PC-3 (cell line): ENCODE results near the gene B3GNT2. TPM values are rescaled to one million over a fixed set of nuclear protein-coding genes. Genes with fewer than 3 reads are reported as not detected.

Source experiments
- ATAC-seq: fragments of 200-7000 bp; cut with Tn5 transposase; 2 replicates; pipeline ENCODE4 v1.9.1; 2020; ENCODE audit warnings: mild to moderate bottlenecking, moderate library complexity
- BruUV-seq: library from RNA; stranded (reverse); fragments of 400-500 nt; replicated peaks from 2 replicates; lab custom pipeline; 2021; lab: Mats Ljungman, UMichigan
- CTCF ChIA-PET: fragments of 300-600 bp; sonication (Branson Sonifier 250); formaldehyde crosslinking; loops from one replicate; lab custom pipeline; 2022; ENCODE audit warnings: antibody characterized with exemption; lab: Charles Lee
- POLR2A ChIA-PET: fragments of 300-600 bp; sonication (Branson Sonifier 250); formaldehyde crosslinking; loops from one replicate; lab custom pipeline; 2022; ENCODE audit warnings: antibody characterized with exemption; ENCODE audit not compliant: unreplicated experiment; lab: Charles Lee
- DNase-seq: peaks from one replicate; pipeline ENCODE4 v3.0.0-alpha.2; 2015
- H2AFZ ChIP-seq: fragments of 300-600 bp; sonication (generic); 2 replicates; pipeline ENCODE4 v1.6.0; 2016; ENCODE audit warnings: antibody characterized with exemption, low read length
- H3F3A ChIP-seq: fragments of 300-600 bp; sonication (generic); one replicate; pipeline ENCODE4 v1.6.0; 2017; ENCODE audit warnings: antibody characterized with exemption, low read length, control low read depth, mild to moderate bottlenecking; ENCODE audit not compliant: unreplicated experiment
- H3K27ac ChIP-seq: fragments of 300-600 bp; sonication (generic); 2 replicates; pipeline ENCODE4 v1.5.1; 2016; ENCODE audit warnings: mild to moderate bottlenecking, low read length
- H3K27me3 ChIP-seq: fragments of 300-600 bp; sonication (generic); 2 replicates; pipeline ENCODE4 v1.6.1; 2016; ENCODE audit warnings: low read length, mixed read lengths
- H3K36me3 ChIP-seq: fragments of 300-600 bp; sonication (generic); 2 replicates; pipeline ENCODE4 v1.6.1; 2016; ENCODE audit warnings: low read depth, mixed run types, low read length, mixed read lengths
- H3K4me1 ChIP-seq: fragments of 300-600 bp; sonication (generic); 2 replicates; pipeline ENCODE4 v1.5.1; 2016; ENCODE audit warnings: low read length; ENCODE audit not compliant: insufficient read depth
- H3K4me2 ChIP-seq: fragments of 300-600 bp; sonication (generic); 2 replicates; pipeline ENCODE4 v1.6.0; 2016; ENCODE audit warnings: low read length
- H3K4me3 ChIP-seq: fragments of 300-600 bp; sonication (generic); 2 replicates; pipeline ENCODE4 v1.5.1; 2016; ENCODE audit warnings: mild to moderate bottlenecking, low read length, mixed read lengths
- H3K79me2 ChIP-seq: fragments of 300-600 bp; sonication (generic); 2 replicates; pipeline ENCODE4 v1.6.1; 2017; ENCODE audit warnings: low read length, mixed read lengths
- H3K9ac ChIP-seq: fragments of 300-600 bp; sonication (generic); 2 replicates; pipeline ENCODE4 v1.6.0; 2016; ENCODE audit warnings: mild to moderate bottlenecking, low read length
- H3K9me2 ChIP-seq: fragments of 300-600 bp; sonication (generic); replicated peaks from 2 replicates; pipeline ENCODE4 v1.6.1; 2016; ENCODE audit warnings: mixed run types, low read length, mixed read lengths
- H3K9me3 ChIP-seq: fragments of 300-600 bp; sonication (generic); 2 replicates; pipeline ENCODE4 v1.6.1; 2016; ENCODE audit warnings: low read length, mixed read lengths
- H4K20me1 ChIP-seq: fragments of 300-600 bp; sonication (generic); 2 replicates; pipeline ENCODE4 v1.6.1; 2016; ENCODE audit warnings: low read length, mixed read lengths
- CTCF ChIP-seq: fragments of 300-600 bp; sonication (generic); conservative IDR thresholded peaks from 2 replicates; pipeline ENCODE4 v1.5.1; 2017; ENCODE audit warnings: antibody characterized with exemption, low read depth, mild to moderate bottlenecking, low read length
- EZH2 ChIP-seq: fragments of 300-600 bp; sonication (generic); IDR thresholded peaks from one replicate; pipeline ENCODE4 v1.6.1; 2017; ENCODE audit warnings: antibody characterized with exemption, mild to moderate bottlenecking, low read length; ENCODE audit not compliant: unreplicated experiment
- EZH2phosphoT487 ChIP-seq: fragments of 300-600 bp; sonication (generic); IDR thresholded peaks from 2 replicates; pipeline ENCODE4 v1.6.1; 2018; ENCODE audit warnings: mild to moderate bottlenecking, antibody characterized with exemption, low read length, borderline replicate concordance
- intact Hi-C: fragments of 100-400 bp; cut with micrococcal nuclease; formaldehyde crosslinking; loops from 2 replicates; pipeline ENCODE4 v1.9.0; 2023
- total RNA-seq: library from RNA; depleted of rRNA; stranded (reverse); fragments of >200 nt; gene quantifications from 2 replicates; pipeline ENCODE4 v1.2.3, GENCODE V29; 2014

Gene B3GNT2
- total RNA-seq, 1 experiment from 2014 or later = 18.0 TPM

- Histone ChIP-seq H3K9me2 (no peaks in the 10 kb centered on the region), H3K9me3 (no peaks in the 10 kb centered on the region), H3K36me3 (no peaks in the 10 kb centered on the region), H3K4me3 (no peak overlapping the region), H3K4me1 (no peaks in the 10 kb centered on the region), H2AFZ (no peak overlapping the region), H3K79me2 (no peaks in the 10 kb centered on the region), H3K27me3 (no peaks in the 10 kb centered on the region), H4K20me1 (no peaks in the 10 kb centered on the region), H3K27ac (no peak overlapping the region), H3F3A (no peaks in the 10 kb centered on the region), H3K4me2 (no peak overlapping the region), H3K9ac (no peak overlapping the region)
- no peak for ATAC-seq
- CTCF ChIA-PET = no interaction called here
- intact Hi-C loops = no loop called here
- DNase-seq = no peak
- no peak for TF ChIP-seq EZH2phosphoT487
- TF ChIP-seq CTCF = no peak
- no peak for TF ChIP-seq EZH2
- POLR2A ChIA-PET = no interaction called here
- no TSS peak for BruUV-seq
These were observed 14.1 kb upstream of the B3GNT2 start for GRCh38 chr2:62181843-62182242.

GRCh38 chr2:62184512-62185230, 11.2 kb upstream of the B3GNT2 start:
- ATAC-seq = peak; percentile 76
- TF ChIP-seq EZH2 (no peak), CTCF (no peak), EZH2phosphoT487 (no peak)
- intact Hi-C loops = no loop called here

GRCh38 chr2:62185475-62186155, 10.3 kb upstream of the B3GNT2 start:
- POLR2A ChIA-PET = no interaction called here
- intact Hi-C loops = no loop called here
- no TSS peak for BruUV-seq

More at GRCh38 chr2:62184512-62185230, 11.2 kb upstream of the B3GNT2 start:
- Histone ChIP-seq H3K9me3 (no peaks in the 10 kb centered on the region), H3K27ac (no peak overlapping the region), H3K9me2 (no peaks in the 10 kb centered on the region), H3F3A (no peaks in the 10 kb centered on the region), H4K20me1 (no peaks in the 10 kb centered on the region), H2AFZ (no peak overlapping the region), H3K79me2 (no peaks in the 10 kb centered on the region), H3K4me2 (no peak overlapping the region), H3K9ac (no peak overlapping the region), H3K4me1 (no peaks in the 10 kb centered on the region), H3K4me3 (no peak overlapping the region), H3K27me3 (no peaks in the 10 kb centered on the region), H3K36me3 (no peaks in the 10 kb centered on the region)
- DNase-seq = no peak
- POLR2A ChIA-PET = interaction anchor here (0.5 kb wide), 1 partner anchor 584 kb away, joined by 3 read pairs; no protein-coding TSS in a partner anchor
- CTCF ChIA-PET = no interaction called here
- BruUV-seq = no TSS peak

More at GRCh38 chr2:62185475-62186155, 10.3 kb upstream of the B3GNT2 start:
- H4K20me1 ChIP-seq = no peaks in the 10 kb centered on the region
- H3K36me3 ChIP-seq = no peaks in the 10 kb centered on the region
- no peaks in the 10 kb centered on the region for H3F3A ChIP-seq
- no peaks in the 10 kb centered on the region for H3K9me2 ChIP-seq
- H3K27ac ChIP-seq = no peak overlapping the region
- H3K27me3 ChIP-seq = no peaks in the 10 kb centered on the region
- H3K9ac ChIP-seq = no peak overlapping the region
- CTCF ChIA-PET = no interaction called here
- no peak overlapping the region for H3K4me3 ChIP-seq
- TF ChIP-seq EZH2 (no peak), CTCF (no peak)
- H3K79me2 ChIP-seq = no peaks in the 10 kb centered on the region
- DNase-seq (no peak), ATAC-seq (no peak)
- H2AFZ ChIP-seq = no peak overlapping the region
- no peaks in the 10 kb centered on the region for H3K9me3 ChIP-seq
- H3K4me2 ChIP-seq = no peak overlapping the region
- H3K4me1 ChIP-seq = no peaks in the 10 kb centered on the region
